T-cell (primary cell): ENCODE results near the gene SERPINA12. TPM values are rescaled to one million over a fixed set of nuclear protein-coding genes. Genes with fewer than 3 reads are reported as not detected.

Experiments used
- ATAC-seq, 4 experiments: fragments of 200-7000 bp in 3 of 4; fragments of 150-1000 bp in 1 of 4; cut with Tn5 transposase; replicated peaks in 1 of 4; 1 replicate in 3 of 4; 2 replicates in 1 of 4; pipeline ENCODE4 v1.10.0; 2021; ENCODE audit warnings: moderate library complexity in 3 of 4, mild to moderate bottlenecking in 2 of 4, moderate number of reproducible peaks in 1 of 4
- CTCF ChIA-PET, 2 donors: fragments of 300-600 bp; sonication (Branson Sonifier 250); formaldehyde crosslinking; loops; one replicate each; lab custom pipeline; 2022; ENCODE audit warnings: antibody characterized with exemption in 2 of 2; lab: Charles Lee
- POLR2A ChIA-PET, 2 donors: fragments of 300-600 bp; sonication (Branson Sonifier 250); formaldehyde crosslinking; loops; one replicate each; lab custom pipeline; 2022; ENCODE audit warnings: antibody characterized with exemption in 2 of 2; lab: Charles Lee
- DNase-seq, 35 experiments: peaks; one replicate each; pipeline versions ENCODE4 v3.0.0 to v3.0.0-alpha.2; 2013 to 2023
- H3K27ac ChIP-seq: one replicate; pipeline ENCODE4 v1.5.1; 2013; ENCODE audit warnings: low read length
- H3K27me3 ChIP-seq, 2 experiments: replicated peaks in 1 of 2; 1 replicate in 1 of 2; 2 replicates in 1 of 2; pipeline versions ENCODE4 v1.6.1 to v1.7.0; 2013; ENCODE audit warnings: low read length in 1 of 2, mixed read lengths in 1 of 2; ENCODE audit not compliant: control insufficient read depth in 2 of 2, insufficient read depth in 2 of 2; ENCODE audit errors: extremely low read depth in 1 of 2
- H3K36me3 ChIP-seq, 2 donors: 1 replicate in 1 of 2; 2 replicates in 1 of 2; pipeline versions ENCODE4 v1.6.1 to v1.7.0; 2013; ENCODE audit warnings: low read length in 1 of 2; ENCODE audit not compliant: control insufficient read depth in 2 of 2, insufficient read depth in 1 of 2; ENCODE audit errors: extremely low read depth in 1 of 2
- H3K4me1 ChIP-seq, 2 experiments: 1 replicate in 1 of 2; 2 replicates in 1 of 2; pipeline versions ENCODE4 v1.6.1 to v1.7.0; 2013; ENCODE audit warnings: low read length in 2 of 2, mixed read lengths in 1 of 2; ENCODE audit not compliant: insufficient read depth in 2 of 2, control insufficient read depth in 1 of 2; ENCODE audit errors: extremely low read depth in 1 of 2
- H3K4me3 ChIP-seq, 2 donors: 1 replicate in 1 of 2; 2 replicates in 1 of 2; pipeline versions ENCODE4 v1.5.1 to v1.7.0; 2013; ENCODE audit warnings: mild to moderate bottlenecking in 2 of 2, low read length in 1 of 2, moderate library complexity in 1 of 2; ENCODE audit not compliant: control insufficient read depth in 1 of 2; ENCODE audit errors: extremely low read depth in 1 of 2
- H3K9me3 ChIP-seq: 2 replicates; pipeline ENCODE4 v1.7.0; 2013
- H3K27ac Mint-ChIP-seq, 2 donors: one replicate each; pipeline ENCODE4 v1.8.0; 2020 to 2021; ENCODE audit warnings: mild to moderate bottlenecking in 2 of 2, mixed read lengths in 2 of 2
- H3K27me3 Mint-ChIP-seq, 2 donors: one replicate each; pipeline ENCODE4 v1.8.0; 2021 to 2022; ENCODE audit warnings: mixed read lengths in 2 of 2
- H3K36me3 Mint-ChIP-seq: one replicate; pipeline ENCODE4 v1.8.0; 2021; ENCODE audit warnings: mixed read lengths
- H3K4me1 Mint-ChIP-seq, 3 donors: one replicate each; pipeline ENCODE4 v1.8.0; 2020 to 2022; ENCODE audit warnings: mixed read lengths in 3 of 3, mild to moderate bottlenecking in 1 of 3
- H3K4me3 Mint-ChIP-seq, 3 donors: one replicate each; pipeline ENCODE4 v1.8.0; 2020 to 2022; ENCODE audit warnings: mild to moderate bottlenecking in 3 of 3, mixed read lengths in 3 of 3, moderate library complexity in 3 of 3
- H3K9me3 Mint-ChIP-seq, 3 donors: one replicate each; pipeline ENCODE4 v1.8.0; 2020 to 2022; ENCODE audit warnings: mixed read lengths in 3 of 3
- WGBS: methylation state at CpG from one replicate; pipeline ENCODE4 v1.1.5; 2013; ENCODE audit warnings: missing lambda C conversion rate; ENCODE audit not compliant: insufficient coverage; 5-methylcytosine and 5-hydroxymethylcytosine counted together
- total RNA-seq, 35 experiments: library from RNA in 6 of 35; stranded (reverse) in 6 of 35; fragments of 120-200 nt in 1 of 35; gene quantifications; one replicate each; pipeline versions ENCODE4 v1.2.1 to v1.2.4 and lab custom pipeline; 2013 to 2026

Gene SERPINA12
- total RNA-seq (not detected), total RNA-seq (lab: John Stamatoyannopoulos, UW) (0 reads per million in 29 experiments)
- total RNA-seq (2013), result not detected

- H3K27ac ChIP-seq, result no peak within 1 kb of the TSS
- 73% methylated on average over 3 of the region's 3 CpGs for WGBS
- no peaks in the 10 kb centered on the region for H3K4me1 ChIP-seq
- no peaks in the 10 kb centered on the region for H3K36me3 ChIP-seq
- DNase-seq (no peak), ATAC-seq (no peak)
- CTCF ChIA-PET, result no interaction called here
- peaks cover 12% of the 10 kb centered on the region in 2 donors for H3K27me3 Mint-ChIP-seq
- H3K27ac Mint-ChIP-seq, result no peak within 1 kb of the TSS
- no peaks in the 10 kb centered on the region for H3K4me1 Mint-ChIP-seq
- POLR2A ChIA-PET, result no interaction called here
- H3K36me3 Mint-ChIP-seq, result no peaks in the 10 kb centered on the region
- H3K9me3 Mint-ChIP-seq, result no peaks in the 10 kb centered on the region
- peaks cover 0 to 19% of the 10 kb centered on the region in 2 experiments for H3K27me3 ChIP-seq
- no peaks in the 10 kb centered on the region for H3K9me3 ChIP-seq
- H3K4me3 ChIP-seq, result no peak within 1 kb of the TSS
- H3K4me3 Mint-ChIP-seq, result no peak within 1 kb of the TSS
These were observed at the start of gene SERPINA12 for GRCh38 chr14:94509356-94509755. Gene SERPINA12 (minus strand): TSS chr14:94509469. CDS start chr14:94498397, 11,072 bp downstream.

DNA sequence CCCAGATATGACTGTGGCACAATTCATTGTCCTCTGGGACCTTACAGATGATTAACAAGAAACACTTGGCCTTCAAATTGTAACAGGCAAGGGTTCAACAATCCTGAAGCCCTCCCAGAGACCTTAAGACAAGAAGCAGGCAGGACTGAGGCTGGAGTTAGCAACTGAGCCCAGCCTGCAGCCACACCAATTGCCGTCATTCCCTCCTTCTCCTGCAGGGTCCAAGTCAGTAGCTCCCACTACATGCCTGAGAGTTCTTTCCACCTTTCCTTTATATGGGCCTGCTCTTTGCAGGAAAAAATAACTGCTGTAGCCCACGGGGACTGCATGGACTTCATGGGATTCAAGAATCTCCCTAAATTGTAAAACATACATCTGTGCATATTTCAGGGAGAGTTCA is 49.6 kb upstream of the SERPINA12 start:
- no peaks in the 10 kb centered on the region for H3K36me3 Mint-ChIP-seq
- H3K27ac Mint-ChIP-seq, result no peak overlapping the region
- no CpG with 5 or more reads among the region's 2 CpGs for whole genome bisulfite sequencing
- Histone ChIP-seq H3K27ac (no peak overlapping the region), H3K9me3 (no peaks in the 10 kb centered on the region), H3K27me3 (peaks cover 0 to 25% of the 10 kb centered on the region in 2 experiments), H3K36me3 (no peaks in the 10 kb centered on the region), H3K4me1 (no peaks in the 10 kb centered on the region), H3K4me3 (no peak overlapping the region)
- ChIA-PET POLR2A (no interaction called here), CTCF (no interaction called here)
- peaks cover 18 to 26% of the 10 kb centered on the region in 2 donors for H3K27me3 Mint-ChIP-seq
- ATAC-seq (no peak), DNase-seq (no peak)
- H3K4me1 Mint-ChIP-seq, result no peaks in the 10 kb centered on the region
- H3K4me3 Mint-ChIP-seq, result no peak overlapping the region
- peaks cover 4 to 13% (median 11%) of the 10 kb centered on the region in 3 donors for H3K9me3 Mint-ChIP-seq

GRCh38 chr14:94557327-94557726 is 48.1 kb upstream of the SERPINA12 start:
- Mint-ChIP-seq H3K9me3 (peaks cover 4 to 13% (median 11%) of the 10 kb centered on the region in 3 donors), H3K36me3 (no peaks in the 10 kb centered on the region), H3K27me3 (peaks cover 17 to 31% of the 10 kb centered on the region in 2 donors), H3K4me3 (no peak overlapping the region), H3K4me1 (no peaks in the 10 kb centered on the region), H3K27ac (no peak overlapping the region)
- Histone ChIP-seq H3K27me3 (peaks cover 0 to 18% of the 10 kb centered on the region in 2 experiments), H3K9me3 (no peaks in the 10 kb centered on the region), H3K4me3 (no peak overlapping the region), H3K36me3 (no peaks in the 10 kb centered on the region), H3K4me1 (no peaks in the 10 kb centered on the region), H3K27ac (no peak overlapping the region)
- DNase-seq (no peak), ATAC-seq (no peak)
- POLR2A ChIA-PET, result no interaction called here
- CTCF ChIA-PET, result no interaction called here
- WGBS, result no CpG with 5 or more reads among the region's 1 CpG

DNA sequence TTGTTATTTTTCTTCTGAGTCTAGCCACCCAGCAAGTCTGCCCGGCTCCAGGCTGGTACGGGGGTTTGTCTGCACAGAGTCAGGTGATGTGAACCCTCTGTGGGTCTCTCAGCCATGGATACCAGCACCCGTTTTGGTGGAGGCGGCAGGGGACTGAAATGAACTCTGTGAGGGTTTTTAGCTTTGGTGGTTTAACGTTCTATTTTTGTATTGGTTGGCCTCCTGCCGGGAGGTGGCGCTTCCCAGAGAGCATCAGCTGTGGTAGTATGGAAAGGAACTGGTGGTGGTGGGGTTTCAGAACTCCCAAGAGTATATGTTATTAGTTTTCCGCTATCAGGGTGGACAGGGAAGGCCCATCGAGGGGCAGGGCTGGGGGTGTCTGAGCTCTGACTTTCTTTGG is 46.7 kb upstream of the SERPINA12 start:
- 85% methylated on average over 9 of the region's 9 CpGs for WGBS
- Histone ChIP-seq H3K27me3 (peaks cover 0 to 8% of the 10 kb centered on the region in 2 experiments), H3K4me1 (no peaks in the 10 kb centered on the region), H3K27ac (no peak overlapping the region), H3K9me3 (no peaks in the 10 kb centered on the region), H3K4me3 (no peak overlapping the region), H3K36me3 (no peaks in the 10 kb centered on the region)
- ATAC-seq (no peak), DNase-seq (peak in 1 of 35 experiments; percentile 4)
- no peaks in the 10 kb centered on the region for H3K4me1 Mint-ChIP-seq
- ChIA-PET POLR2A (no interaction called here), CTCF (interaction anchor here in 1 of 2 donors (0.6 kb wide), 1 partner anchor 11 kb away, joined by 3 read pairs; no protein-coding TSS in a partner anchor)
- no peaks in the 10 kb centered on the region for H3K36me3 Mint-ChIP-seq
- H3K27ac Mint-ChIP-seq, result no peak overlapping the region
- no peak overlapping the region for H3K4me3 Mint-ChIP-seq
- H3K9me3 Mint-ChIP-seq, result peaks cover 4 to 13% (median 11%) of the 10 kb centered on the region in 3 donors
- peaks cover 22 to 25% of the 10 kb centered on the region in 2 donors for H3K27me3 Mint-ChIP-seq

GRCh38 chr14:94550041-94550440 is 40.8 kb upstream of the SERPINA12 start:
- ChIA-PET POLR2A (no interaction called here), CTCF (no interaction called here)
- peaks cover 6 to 18% (median 11%) of the 10 kb centered on the region in 3 donors for H3K9me3 Mint-ChIP-seq
- Histone ChIP-seq H3K36me3 (no peaks in the 10 kb centered on the region), H3K27ac (no peak overlapping the region), H3K4me1 (no peaks in the 10 kb centered on the region), H3K27me3 (peaks cover 2 to 23% of the 10 kb centered on the region in 2 experiments), H3K4me3 (no peak overlapping the region), H3K9me3 (no peaks in the 10 kb centered on the region)
- 100% methylated on average over 2 of the region's 8 CpGs for WGBS
- H3K36me3 Mint-ChIP-seq, result no peaks in the 10 kb centered on the region
- H3K27me3 Mint-ChIP-seq, result peaks cover 25 to 29% of the 10 kb centered on the region in 2 donors
- H3K27ac Mint-ChIP-seq, result no peak overlapping the region
- DNase-seq (no peak), ATAC-seq (no peak)
- no peaks in the 10 kb centered on the region for H3K4me1 Mint-ChIP-seq
- no peak overlapping the region for H3K4me3 Mint-ChIP-seq

DNA sequence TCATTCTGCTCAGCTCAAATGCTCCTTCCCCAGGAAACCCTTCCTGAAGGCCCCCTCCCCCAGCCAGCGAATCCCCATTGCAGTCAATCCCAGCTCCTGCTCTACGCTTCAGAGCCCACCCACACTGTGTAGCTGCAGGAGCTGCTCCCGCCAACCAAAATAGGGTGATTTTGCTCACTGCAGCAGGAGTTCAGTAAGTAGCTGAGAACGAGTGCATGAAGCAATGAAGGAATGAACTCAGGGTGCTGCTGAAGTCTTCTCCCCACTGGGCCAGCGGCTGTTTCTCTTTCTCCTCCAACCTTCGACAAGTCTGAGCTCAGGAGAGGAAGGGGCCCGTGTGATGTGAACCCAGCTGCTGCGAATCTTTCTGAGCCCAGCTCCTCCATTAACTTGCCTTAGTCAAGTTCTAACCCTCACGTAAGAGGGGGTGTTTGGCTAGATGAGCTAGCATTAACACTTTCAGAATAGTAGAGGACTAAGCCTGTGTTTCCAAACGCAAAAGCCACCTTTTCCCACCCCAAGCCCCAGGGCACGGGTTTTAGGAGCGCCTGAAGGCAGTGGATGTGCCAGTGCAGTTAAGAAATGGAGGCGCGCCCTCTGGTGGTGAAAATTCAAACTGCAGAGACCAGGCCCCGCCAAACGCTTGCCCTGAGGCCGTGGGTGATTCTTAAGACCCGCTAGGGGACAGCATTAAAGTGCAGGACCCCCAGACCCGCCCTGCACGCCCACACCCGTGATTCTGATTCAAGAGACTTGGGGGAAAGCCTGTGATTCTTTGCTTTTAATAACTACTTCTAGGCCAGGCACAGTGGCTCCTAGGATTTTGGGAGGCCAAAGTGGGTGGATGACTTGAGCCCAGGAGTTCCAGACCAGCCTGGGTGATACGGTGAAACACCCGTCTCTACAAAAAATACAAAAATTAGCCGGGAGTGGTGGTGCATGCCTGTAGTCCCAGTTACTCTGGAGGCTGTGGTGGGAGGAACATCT is 40.0 kb upstream of the SERPINA12 start:
- peaks cover 2 to 13% (median 7%) of the 10 kb centered on the region in 3 donors for H3K9me3 Mint-ChIP-seq
- Histone ChIP-seq H3K4me3 (no peak overlapping the region), H3K27ac (no peak overlapping the region), H3K9me3 (no peaks in the 10 kb centered on the region), H3K27me3 (peaks cover 2 to 28% of the 10 kb centered on the region in 2 experiments), H3K4me1 (no peaks in the 10 kb centered on the region), H3K36me3 (no peaks in the 10 kb centered on the region)
- DNase-seq (peak in 26 of 35 experiments; percentile 5 to 52 (median 25)), ATAC-seq (peak in 1 of 4 experiments; percentile 40)
- peaks cover 25 to 26% of the 10 kb centered on the region in 2 donors for H3K27me3 Mint-ChIP-seq
- CTCF ChIA-PET, result no interaction called here
- H3K4me1 Mint-ChIP-seq, result no peaks in the 10 kb centered on the region
- H3K4me3 Mint-ChIP-seq, result no peak overlapping the region
- H3K27ac Mint-ChIP-seq, result no peak overlapping the region
- POLR2A ChIA-PET, result no interaction called here
- 21% methylated on average over 10 of the region's 24 CpGs for WGBS
- H3K36me3 Mint-ChIP-seq, result no peaks in the 10 kb centered on the region
